Stimulated activated CD8-positive, alpha-beta memory T cell treated with anti-CD3 and anti-CD28 coated beads, Interleukin-4, amount 100 ng/mL, for 1 hour (primary cell): Measurements from ENCODE around the gene TMPO.
A peak's percentile ranks its signal among the peaks of the same experiment; 100 is the strongest.
"Not testable (repeated sequence)": the region's sequence is repeated elsewhere in the genome, so short reads cannot be mapped to it uniquely, and the experiment has no call there.

Experiments used
- DNase-seq, 2 donors: peaks; one replicate each; pipeline ENCODE4 v3.0.0-alpha.2; 2020; ENCODE audit warnings: low read depth in 2 of 2, low spot score in 1 of 2

The TMPO gene, protein sequence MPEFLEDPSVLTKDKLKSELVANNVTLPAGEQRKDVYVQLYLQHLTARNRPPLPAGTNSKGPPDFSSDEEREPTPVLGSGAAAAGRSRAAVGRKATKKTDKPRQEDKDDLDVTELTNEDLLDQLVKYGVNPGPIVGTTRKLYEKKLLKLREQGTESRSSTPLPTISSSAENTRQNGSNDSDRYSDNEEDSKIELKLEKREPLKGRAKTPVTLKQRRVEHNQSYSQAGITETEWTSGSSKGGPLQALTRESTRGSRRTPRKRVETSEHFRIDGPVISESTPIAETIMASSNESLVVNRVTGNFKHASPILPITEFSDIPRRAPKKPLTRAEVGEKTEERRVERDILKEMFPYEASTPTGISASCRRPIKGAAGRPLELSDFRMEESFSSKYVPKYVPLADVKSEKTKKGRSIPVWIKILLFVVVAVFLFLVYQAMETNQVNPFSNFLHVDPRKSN

DNA sequence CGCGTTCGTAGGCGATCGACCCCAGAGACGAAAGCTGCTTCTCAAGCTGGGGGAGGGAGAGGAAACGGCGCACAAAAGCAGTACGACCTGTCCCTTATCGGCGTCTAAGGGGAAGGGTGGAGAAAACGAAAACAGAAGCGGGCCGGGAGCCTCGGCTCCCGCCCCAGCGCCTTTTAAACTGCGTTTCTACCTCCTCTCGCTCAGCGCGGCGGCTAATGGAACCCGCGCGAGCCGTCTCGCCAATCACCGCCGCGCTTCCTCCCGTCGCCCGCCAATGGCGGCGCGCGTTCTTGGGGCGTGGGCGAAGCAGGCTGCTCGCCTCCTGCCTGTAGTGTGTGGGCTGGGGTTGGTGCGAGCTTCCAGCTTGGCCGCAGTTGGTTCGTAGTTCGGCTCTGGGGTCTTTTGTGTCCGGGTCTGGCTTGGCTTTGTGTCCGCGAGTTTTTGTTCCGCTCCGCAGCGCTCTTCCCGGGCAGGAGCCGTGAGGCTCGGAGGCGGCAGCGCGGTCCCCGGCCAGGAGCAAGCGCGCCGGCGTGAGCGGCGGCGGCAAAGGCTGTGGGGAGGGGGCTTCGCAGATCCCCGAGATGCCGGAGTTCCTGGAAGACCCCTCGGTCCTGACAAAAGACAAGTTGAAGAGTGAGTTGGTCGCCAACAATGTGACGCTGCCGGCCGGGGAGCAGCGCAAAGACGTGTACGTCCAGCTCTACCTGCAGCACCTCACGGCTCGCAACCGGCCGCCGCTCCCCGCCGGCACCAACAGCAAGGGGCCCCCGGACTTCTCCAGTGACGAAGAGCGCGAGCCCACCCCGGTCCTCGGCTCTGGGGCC, at the start of gene TMPO:
Gene TMPO, plus strand, starts transcription at position 304 of the 824 bp plus-strand sequence. Its CDS starts 278 bp downstream, at position 582.
- DNase-seq, result peak; percentile 83 to 87

GRCh38 chr12:98465950-98466602, 49.3 kb upstream of the TMPO start:
- DNase-seq, result no peak

GRCh38 chr12:98466640-98467400, 48.6 kb upstream of the TMPO start:
- DNase-seq, result no peak

DNA sequence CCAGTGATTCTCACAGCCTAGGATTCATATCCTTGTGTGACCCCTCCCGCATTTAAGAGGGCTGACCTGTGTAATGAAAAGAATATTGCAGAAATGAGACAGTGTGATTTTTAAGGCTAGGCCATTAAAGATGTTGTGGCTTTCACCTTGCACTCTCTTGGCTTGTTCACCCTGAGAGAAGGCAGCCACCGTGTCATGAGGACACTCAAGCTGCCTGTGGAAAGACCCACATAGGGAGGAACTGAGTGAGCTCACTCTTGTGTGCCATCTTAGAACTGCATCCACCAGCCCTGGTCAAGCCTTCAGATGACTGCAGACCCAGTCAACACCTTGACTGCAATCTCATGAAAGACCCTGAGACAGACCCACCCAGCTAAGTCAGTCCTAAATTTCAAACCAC, 46.3 kb upstream of the TMPO start:
- DNase-seq, result no peak

DNA sequence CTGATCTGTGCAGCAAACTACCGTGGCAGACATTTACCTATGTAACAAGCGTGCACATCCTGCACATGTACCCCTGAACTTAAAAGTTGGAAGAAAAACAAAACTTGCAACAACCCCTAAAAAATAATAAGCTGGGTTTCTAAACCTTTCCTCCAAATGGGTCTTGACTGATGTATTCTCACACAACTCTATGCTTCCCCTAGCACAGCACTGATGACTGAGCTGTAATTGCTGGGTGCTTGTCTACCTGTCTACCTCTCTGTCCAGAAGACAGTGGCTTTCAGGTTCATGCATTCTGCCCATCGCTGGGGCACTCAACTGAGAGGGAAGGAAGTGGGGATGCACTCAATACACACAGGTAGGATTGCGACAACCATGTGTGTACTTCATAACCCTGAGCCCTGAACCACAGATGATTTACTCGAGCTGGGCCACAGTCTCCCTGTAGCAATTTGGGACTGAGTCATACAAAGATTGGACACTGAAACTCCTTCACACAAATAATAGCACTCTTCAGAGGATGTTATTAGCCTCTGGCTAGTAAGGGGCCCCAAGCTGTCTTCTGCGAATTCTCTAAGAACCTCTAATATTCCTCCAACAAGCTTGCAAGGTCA, 44.8 kb upstream of the TMPO start:
- no peak for DNase-seq

GRCh38 chr12:98471085-98471484, 44.3 kb upstream of the TMPO start:
- DNase-seq, result no peak

GRCh38 chr12:98475565-98475908, 39.9 kb upstream of the TMPO start:
- DNase-seq, result no peak

- DNase-seq, result no peak
Measured at GRCh38 chr12:98478606-98479005, 36.8 kb upstream of the TMPO start.

DNA sequence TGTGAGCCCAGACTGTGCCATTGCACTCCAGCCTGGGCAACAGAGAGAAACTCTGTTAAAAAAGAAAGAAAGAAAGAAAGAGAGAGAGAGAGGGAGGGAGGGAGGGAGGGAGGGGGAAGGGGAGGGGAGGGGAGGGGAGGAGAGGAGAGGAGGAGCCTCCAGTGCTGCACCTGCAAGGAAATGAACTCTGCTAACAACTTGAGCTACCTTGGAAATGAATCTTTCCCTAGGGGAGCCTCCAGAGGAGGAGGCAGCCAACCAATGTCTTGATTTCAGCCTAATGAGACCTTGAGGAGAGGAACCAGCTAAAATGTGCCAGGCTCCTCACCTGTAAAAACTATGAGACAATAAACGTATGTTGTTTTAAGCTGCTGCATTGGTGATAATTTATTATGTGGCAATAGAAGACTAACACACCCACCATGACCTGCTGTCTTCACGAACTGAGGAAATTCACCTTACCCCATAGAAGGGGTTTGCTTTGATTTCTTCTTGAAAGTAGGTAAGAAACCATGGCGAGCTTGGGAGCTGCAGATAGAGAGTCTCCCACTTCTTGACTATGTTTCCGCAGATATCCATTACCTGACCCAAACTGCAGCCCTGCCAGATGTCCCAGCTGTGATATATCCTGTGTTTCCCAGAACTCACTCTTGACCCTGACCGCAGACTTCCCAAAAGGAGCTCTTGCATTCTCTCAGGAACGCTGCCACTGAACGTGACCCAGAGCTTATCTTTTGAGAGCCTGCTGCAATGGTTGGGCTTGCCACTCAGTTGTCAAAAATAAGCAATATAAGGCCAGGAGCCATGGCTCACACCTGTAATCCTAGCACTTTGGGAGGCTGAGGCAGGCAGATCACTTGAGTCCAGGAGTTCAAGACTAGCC, 31.5 kb upstream of the TMPO start:
- no peak for DNase-seq

GRCh38 chr12:98485792-98486340, 29.5 kb upstream of the TMPO start:
- no peak for DNase-seq

- DNase-seq, result not testable (repeated sequence)
Measured at GRCh38 chr12:98488416-98488815, 27.0 kb upstream of the TMPO start.

DNA sequence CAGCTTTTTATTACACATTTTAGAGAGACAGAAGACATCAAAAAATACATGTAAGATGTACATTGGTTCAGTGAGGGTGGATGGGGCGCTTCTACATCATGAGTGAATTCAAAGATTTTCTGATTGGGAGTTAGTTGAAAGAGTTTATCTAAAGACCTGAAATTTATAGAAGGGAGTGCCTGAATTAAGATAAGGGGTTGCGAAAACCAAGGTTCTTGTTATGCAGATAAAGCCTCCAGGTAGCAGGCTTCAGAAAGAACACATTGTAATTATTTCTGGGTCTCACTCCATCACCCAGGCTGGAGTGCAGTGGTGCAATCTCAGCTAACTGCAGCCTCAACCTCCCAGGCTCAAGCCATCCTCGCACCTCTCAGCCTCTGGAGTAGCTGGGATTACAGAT, 26.2 kb upstream of the TMPO start:
- DNase-seq, result no peak

DNA sequence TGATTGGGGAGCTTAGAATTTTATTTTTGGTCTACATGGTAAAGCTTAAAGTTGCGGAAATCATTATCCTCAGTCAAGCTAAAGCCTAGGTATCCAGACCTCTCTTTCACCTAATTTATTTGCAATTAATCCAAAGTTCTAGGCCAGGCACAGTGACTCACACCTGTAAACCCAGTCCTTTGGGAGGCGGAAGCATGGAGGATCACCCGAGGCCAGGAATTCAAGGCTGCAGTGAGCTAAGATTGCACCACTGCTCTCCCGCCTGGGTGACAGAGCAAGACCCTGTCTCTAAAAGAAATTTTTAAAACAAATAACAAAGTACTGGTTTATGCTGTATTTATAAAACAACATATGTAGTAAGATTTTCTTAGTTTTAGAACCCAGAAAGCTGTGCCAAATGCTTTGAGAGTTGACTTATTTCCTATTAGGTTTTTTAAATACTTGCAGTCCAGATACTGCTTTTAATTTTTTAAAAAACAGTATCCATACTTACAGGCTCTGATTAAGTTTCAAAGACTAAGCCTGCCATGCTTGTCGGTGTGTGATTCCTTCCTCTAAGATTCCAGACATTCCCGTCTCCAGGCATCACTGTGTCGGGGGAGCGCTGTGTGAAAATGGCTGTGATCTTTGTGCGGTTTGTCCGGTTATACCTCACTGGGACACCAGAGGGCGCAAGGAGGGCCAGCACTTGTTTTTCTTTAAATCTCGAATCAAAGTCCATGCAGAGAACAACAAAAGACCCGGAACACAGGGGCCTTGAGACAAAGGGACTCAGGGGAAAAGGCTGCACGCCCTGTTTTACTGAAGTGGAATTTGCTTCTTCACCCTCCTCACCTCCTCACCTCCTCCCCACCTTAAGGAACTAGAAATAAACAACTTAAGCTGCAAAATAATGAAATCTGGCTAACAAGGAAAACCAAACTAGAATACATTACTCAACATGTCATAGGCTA, 24.6 kb upstream of the TMPO start:
- peak; percentile 69 to 72 for DNase-seq

GRCh38 chr12:98492580-98493140, 22.7 kb upstream of the TMPO start:
- DNase-seq, result no peak

- not testable (repeated sequence) for DNase-seq
Measured at GRCh38 chr12:98501266-98501629, 14.1 kb upstream of the TMPO start.

GRCh38 chr12:98503342-98503591, 12.1 kb upstream of the TMPO start:
- peak; percentile 63 to 75 for DNase-seq

- peak; percentile 93 to 94 for DNase-seq
Measured at GRCh38 chr12:98503592-98504367, 11.6 kb upstream of the TMPO start.

GRCh38 chr12:98504368-98504617, 11.1 kb upstream of the TMPO start:
- no peak for DNase-seq
